T-helper 1 cell treated with Interleukin-12 subunit alpha and Interleukin-12 subunit beta and Interleukin-4 antibody, amounts not matched to agents 30 μg/mL and 1 μg/mL, for 36 hours (primary cell): Measurements from ENCODE around the gene UBAC2.
A peak's percentile ranks its signal among the peaks of the same experiment; 100 is the strongest.

Experiments
- H3K27ac Mint-ChIP-seq: one replicate; pipeline ENCODE4 v1.8.0; 2021; ENCODE audit warnings: mild to moderate bottlenecking, mixed read lengths
- H3K27me3 Mint-ChIP-seq: one replicate; pipeline ENCODE4 v1.8.0; 2021; ENCODE audit warnings: low read depth, mixed read lengths
- H3K36me3 Mint-ChIP-seq: one replicate; pipeline ENCODE4 v1.8.0; 2021; ENCODE audit warnings: low read depth, mixed read lengths
- H3K4me1 Mint-ChIP-seq: one replicate; pipeline ENCODE4 v1.8.0; 2021; ENCODE audit warnings: low read depth, mixed read lengths
- H3K4me3 Mint-ChIP-seq: one replicate; pipeline ENCODE4 v1.8.0; 2021; ENCODE audit warnings: mild to moderate bottlenecking, moderate library complexity, mixed read lengths
- H3K9me3 Mint-ChIP-seq: one replicate; pipeline ENCODE4 v1.8.0; 2021; ENCODE audit warnings: mixed read lengths

The UBAC2 gene

DNA sequence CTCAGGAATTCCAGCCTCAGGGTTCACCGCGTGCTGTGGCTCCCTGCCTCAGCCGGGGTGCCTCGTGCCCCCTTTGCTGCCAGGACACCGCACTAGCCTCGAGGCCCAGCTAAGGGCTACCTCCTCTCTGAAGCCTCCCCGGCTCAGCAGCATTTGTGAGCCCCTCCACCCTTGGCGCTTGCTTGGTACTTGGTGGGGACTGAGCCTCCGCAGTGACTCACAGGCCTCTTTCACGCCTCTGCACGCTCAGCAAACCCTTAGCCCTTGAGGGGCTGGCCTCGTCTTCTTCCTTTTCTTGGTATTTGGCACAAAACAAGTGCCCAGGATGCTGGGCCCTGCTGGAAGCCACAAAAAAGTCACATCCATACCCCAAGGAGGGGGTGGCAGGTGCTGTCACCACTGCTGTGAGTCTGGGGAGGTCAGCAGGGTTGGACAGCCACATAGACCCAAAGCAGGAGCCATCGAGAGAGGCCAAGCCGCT lies 215.2 kb downstream of the UBAC2 start:
- Mint-ChIP-seq H3K27ac (no peak overlapping the region), H3K4me1 (peaks cover 27% of the 10 kb centered on the region), H3K27me3 (peaks cover 15% of the 10 kb centered on the region), H3K9me3 (peaks cover 7% of the 10 kb centered on the region), H3K4me3 (no peak overlapping the region), H3K36me3 (no peaks in the 10 kb centered on the region)

DNA sequence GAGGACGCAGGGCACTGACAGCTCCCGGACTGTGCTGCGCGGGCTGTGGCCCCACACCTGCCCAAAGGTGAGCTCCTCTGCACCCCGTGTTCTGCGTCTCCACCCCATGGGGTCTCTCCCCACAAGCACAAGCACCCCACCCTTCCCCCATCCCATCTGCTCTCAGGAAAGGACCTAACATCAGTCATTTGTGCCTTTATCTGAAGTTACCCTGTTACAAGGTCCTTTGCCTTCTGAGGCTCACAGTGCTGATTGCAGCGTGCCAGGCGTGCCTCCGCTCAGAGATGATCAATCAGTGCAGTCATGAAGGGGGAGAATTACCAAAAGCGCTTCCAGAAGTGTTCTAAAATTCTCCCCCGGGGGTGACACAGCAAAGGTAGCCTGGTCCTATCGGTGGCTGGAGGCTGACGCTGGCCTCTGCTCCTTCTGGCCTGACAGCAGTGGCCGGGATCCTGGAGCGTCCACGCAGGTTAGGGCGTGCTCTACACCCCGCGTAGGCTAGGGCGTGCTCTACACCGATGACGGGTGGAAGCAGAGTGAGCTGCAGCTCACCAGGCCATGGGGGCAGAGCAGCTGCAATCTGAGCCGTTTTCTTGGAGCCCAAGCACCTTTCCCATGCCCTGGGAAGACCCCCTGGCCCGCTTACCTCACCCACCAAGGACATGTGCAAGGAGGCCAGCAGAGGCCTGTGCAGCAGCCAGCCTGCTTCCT lies 215.9 kb downstream of the UBAC2 start:
- Mint-ChIP-seq H3K27ac (no peak overlapping the region), H3K4me1 (peaks cover 31% of the 10 kb centered on the region), H3K9me3 (peaks cover 7% of the 10 kb centered on the region), H3K4me3 (no peak overlapping the region), H3K36me3 (peaks cover 1% of the 10 kb centered on the region), H3K27me3 (peaks cover 19% of the 10 kb centered on the region)

DNA sequence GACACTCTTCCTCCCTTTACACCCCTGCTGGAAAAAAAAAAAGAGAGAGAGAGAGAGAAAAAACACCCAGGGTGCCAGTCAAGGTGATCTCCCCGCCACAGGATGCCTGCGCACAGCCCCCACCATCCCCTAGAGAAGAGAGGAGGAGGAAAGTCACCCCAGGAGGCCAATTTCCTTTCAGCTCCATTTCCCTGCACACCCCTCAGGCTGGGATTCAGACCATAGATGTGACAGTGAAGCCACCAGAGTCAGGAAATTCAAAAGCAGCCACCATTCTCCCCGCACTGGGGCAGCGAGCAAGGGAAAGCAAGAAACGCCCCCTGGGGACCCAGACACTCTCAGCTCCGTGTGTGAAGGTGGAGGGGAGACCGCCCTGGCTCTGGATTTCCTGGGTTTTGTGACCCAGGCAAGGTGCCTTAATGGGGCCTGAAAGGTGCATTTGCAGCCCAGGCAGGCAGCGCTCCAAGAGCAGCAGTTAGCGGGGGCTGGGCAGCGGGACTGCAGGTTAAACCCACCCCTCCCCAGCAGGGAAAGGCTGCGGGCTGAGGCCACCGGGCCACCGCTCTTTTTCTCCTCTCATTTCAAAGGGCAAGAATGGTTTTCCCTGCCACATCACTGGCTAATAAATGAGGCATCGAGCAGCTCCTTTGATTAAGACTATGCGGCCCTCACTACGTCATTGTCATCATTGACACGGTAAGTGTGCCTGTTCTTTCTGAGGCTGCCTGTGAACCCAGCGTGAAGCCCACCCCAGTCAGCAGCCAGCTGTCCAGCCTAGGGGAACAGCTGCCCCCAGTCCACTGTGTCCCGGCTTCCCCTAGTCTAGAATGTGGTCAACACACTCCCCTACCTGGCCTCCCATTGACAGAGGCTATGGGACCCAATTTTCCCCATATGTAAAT lies 216.8 kb downstream of the UBAC2 start:
- H3K9me3 Mint-ChIP-seq = no peaks in the 10 kb centered on the region
- H3K4me1 Mint-ChIP-seq = peaks cover 34% of the 10 kb centered on the region
- no peak overlapping the region for H3K4me3 Mint-ChIP-seq
- H3K36me3 Mint-ChIP-seq = peaks cover 1% of the 10 kb centered on the region
- no peak overlapping the region for H3K27ac Mint-ChIP-seq
- peaks cover 26% of the 10 kb centered on the region for H3K27me3 Mint-ChIP-seq

DNA sequence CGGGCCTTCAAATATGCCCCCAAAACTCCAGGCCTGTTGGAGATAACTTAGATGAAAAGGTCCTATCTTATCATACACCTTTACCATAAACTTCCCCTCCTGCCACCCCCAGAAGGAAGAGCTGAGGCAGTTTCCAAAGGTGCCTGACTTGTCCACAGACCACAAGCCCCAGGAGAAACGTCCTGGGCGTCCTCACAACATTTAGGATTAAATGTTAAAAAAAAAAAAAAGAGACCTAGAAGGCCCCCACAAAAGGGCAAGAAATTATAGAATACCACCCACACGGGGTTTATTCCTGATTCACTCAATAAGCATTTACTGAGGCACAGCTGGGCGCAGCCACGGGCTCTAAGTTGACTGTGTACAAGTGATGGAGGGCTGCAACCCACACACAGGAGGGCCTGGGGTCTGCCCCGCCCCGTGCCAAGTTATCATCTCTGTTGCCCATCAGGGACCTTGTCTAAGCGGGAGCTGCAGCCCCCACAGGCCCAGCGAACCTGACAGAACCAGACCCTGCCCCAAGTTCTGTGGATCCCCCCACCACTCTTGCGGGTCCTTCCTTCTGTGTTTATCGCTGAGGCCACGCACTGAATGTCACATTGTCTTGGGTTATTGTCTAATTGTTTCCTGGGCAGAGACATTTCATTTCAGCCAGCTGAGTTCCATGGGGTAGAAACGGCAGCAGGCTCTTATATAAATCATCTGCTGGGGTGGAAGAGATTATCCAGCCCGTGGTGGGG lies 217.6 kb downstream of the UBAC2 start:
- Mint-ChIP-seq H3K27me3 (peaks cover 30% of the 10 kb centered on the region), H3K9me3 (no peaks in the 10 kb centered on the region), H3K4me3 (no peak overlapping the region), H3K4me1 (peaks cover 37% of the 10 kb centered on the region), H3K36me3 (peaks cover 1% of the 10 kb centered on the region), H3K27ac (no peak overlapping the region)

DNA sequence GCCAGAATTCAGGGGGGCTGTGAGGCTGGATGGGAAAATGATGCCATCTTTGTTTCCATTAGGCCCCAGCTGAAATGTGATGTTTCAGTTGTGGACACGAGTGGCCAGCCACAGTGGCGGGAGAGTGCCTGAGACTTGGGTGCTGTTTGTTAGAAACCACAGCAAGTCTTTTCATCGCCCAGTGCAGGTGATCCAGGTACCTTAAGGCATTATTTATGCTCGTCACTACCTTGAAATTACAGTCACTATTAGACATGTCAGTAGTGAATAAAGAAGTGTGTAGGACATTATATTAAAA lies 218.1 kb downstream of the UBAC2 start:
- Mint-ChIP-seq H3K4me3 (no peak overlapping the region), H3K4me1 (peaks cover 39% of the 10 kb centered on the region), H3K27me3 (peaks cover 32% of the 10 kb centered on the region), H3K9me3 (no peaks in the 10 kb centered on the region), H3K36me3 (peaks cover 1% of the 10 kb centered on the region), H3K27ac (no peak overlapping the region)

- Mint-ChIP-seq H3K4me1 (peaks cover 39% of the 10 kb centered on the region), H3K36me3 (peaks cover 1% of the 10 kb centered on the region), H3K4me3 (no peak overlapping the region), H3K9me3 (no peaks in the 10 kb centered on the region), H3K27me3 (peaks cover 32% of the 10 kb centered on the region), H3K27ac (peak overlapping the region; percentile 39)
These were observed 219.1 kb downstream of the UBAC2 start for GRCh38 chr13:99419591-99420243.

- no peak overlapping the region for H3K27ac Mint-ChIP-seq
- peaks cover 47% of the 10 kb centered on the region for H3K4me1 Mint-ChIP-seq
- H3K4me3 Mint-ChIP-seq = peak overlapping the region; percentile 2
- peaks cover 32% of the 10 kb centered on the region for H3K27me3 Mint-ChIP-seq
- no peaks in the 10 kb centered on the region for H3K9me3 Mint-ChIP-seq
- H3K36me3 Mint-ChIP-seq = peaks cover 1% of the 10 kb centered on the region
These were observed 220.6 kb downstream of the UBAC2 start for GRCh38 chr13:99421271-99421670.

- Mint-ChIP-seq H3K4me1 (peaks cover 48% of the 10 kb centered on the region), H3K9me3 (no peaks in the 10 kb centered on the region), H3K36me3 (peaks cover 1% of the 10 kb centered on the region), H3K27me3 (peaks cover 32% of the 10 kb centered on the region), H3K4me3 (peak overlapping the region; percentile 2), H3K27ac (no peak overlapping the region)
These were observed 221.3 kb downstream of the UBAC2 start for GRCh38 chr13:99421758-99422585.

DNA sequence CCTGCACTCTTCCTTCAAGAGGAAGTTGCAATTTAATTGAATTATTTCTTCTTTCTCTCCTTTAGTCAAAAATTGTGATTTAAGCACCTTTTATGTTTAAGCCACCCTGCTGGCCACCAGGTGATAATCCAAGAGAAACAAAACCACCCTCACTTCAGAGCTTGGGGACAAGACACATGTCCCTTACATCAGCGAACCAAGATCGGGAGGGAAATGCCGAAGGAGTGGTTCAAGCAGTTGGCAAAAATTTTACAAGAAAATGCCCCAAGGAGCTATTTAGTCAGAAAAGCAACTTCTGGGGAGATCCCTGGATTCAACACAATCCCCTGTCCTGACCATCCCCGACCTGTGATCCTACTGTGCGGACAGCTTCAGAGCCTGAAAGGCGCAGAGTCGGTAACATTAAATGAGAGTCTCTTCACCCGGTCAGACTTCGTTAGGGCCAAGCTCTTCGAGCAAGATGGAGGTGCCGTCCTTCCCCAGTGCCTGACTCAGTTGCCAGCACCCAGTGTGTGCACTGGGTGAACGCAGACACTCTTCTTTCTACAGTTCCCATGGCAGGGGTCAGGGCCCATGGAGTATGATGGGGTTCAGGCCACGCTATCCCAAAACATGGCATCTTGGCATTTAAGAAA lies 222.0 kb downstream of the UBAC2 start:
- no peak overlapping the region for H3K4me3 Mint-ChIP-seq
- peaks cover 1% of the 10 kb centered on the region for H3K36me3 Mint-ChIP-seq
- H3K27me3 Mint-ChIP-seq = peaks cover 31% of the 10 kb centered on the region
- peaks cover 45% of the 10 kb centered on the region for H3K4me1 Mint-ChIP-seq
- H3K27ac Mint-ChIP-seq = no peak overlapping the region
- H3K9me3 Mint-ChIP-seq = no peaks in the 10 kb centered on the region

- Mint-ChIP-seq H3K9me3 (no peaks in the 10 kb centered on the region), H3K27me3 (peaks cover 29% of the 10 kb centered on the region), H3K4me1 (peaks cover 30% of the 10 kb centered on the region), H3K4me3 (peak overlapping the region; percentile 61), H3K36me3 (peaks cover 1% of the 10 kb centered on the region), H3K27ac (peak overlapping the region; percentile 70)
These were observed 225.1 kb downstream of the UBAC2 start for GRCh38 chr13:99425485-99426341.

GRCh38 chr13:99426426-99426825 lies 225.8 kb downstream of the UBAC2 start:
- Mint-ChIP-seq H3K4me3 (peak overlapping the region; percentile 63), H3K27me3 (peaks cover 34% of the 10 kb centered on the region), H3K27ac (peak overlapping the region; percentile 72), H3K4me1 (peaks cover 29% of the 10 kb centered on the region), H3K36me3 (peaks cover 1% of the 10 kb centered on the region), H3K9me3 (no peaks in the 10 kb centered on the region)

DNA sequence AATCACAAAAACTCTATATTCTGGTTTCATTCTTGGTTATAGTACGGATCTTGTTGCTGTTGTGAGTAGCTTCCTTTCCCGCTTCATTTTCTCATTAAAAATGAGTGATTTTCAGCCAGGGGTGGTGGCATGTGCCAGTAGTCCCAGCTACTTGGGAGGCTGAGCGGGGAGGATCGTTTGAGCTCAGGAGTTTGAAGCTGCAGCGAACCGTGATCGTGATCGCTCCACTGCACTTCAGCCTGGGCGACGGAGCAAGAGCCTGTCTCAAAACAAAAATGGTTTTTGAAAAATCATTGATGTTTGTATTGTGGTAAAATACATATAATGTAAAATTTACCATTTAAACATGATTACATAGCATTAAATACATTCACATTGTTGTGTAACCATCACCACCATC lies 229.0 kb downstream of the UBAC2 start:
- peaks cover 47% of the 10 kb centered on the region for H3K4me1 Mint-ChIP-seq
- H3K9me3 Mint-ChIP-seq = no peaks in the 10 kb centered on the region
- peaks cover 19% of the 10 kb centered on the region for H3K27me3 Mint-ChIP-seq
- no peak overlapping the region for H3K27ac Mint-ChIP-seq
- no peak overlapping the region for H3K4me3 Mint-ChIP-seq
- H3K36me3 Mint-ChIP-seq = no peaks in the 10 kb centered on the region
